22Rv1 (cell line): ENCODE measurements around the gene COX7B2.

ENCODE experiments used
- CTCF ChIP-seq: fragments of 450-650 bp; IDR thresholded peaks from 2 replicates; pipeline ENCODE4 v1.5.1; 2017; ENCODE audit warnings: mild to moderate bottlenecking
- ZFX ChIP-seq: fragments of 450-650 bp; IDR thresholded peaks from 2 replicates; pipeline ENCODE4 v1.6.1; 2017; ENCODE audit warnings: antibody characterized with exemption, borderline replicate concordance

- no peak for TF ChIP-seq CTCF
- no peak for TF ChIP-seq ZFX
These were observed 44.5 kb upstream of the COX7B2 start for GRCh38 chr4:46953564-46953963.
